Measurements from ENCODE around the gene PRKG2.

DNA sequence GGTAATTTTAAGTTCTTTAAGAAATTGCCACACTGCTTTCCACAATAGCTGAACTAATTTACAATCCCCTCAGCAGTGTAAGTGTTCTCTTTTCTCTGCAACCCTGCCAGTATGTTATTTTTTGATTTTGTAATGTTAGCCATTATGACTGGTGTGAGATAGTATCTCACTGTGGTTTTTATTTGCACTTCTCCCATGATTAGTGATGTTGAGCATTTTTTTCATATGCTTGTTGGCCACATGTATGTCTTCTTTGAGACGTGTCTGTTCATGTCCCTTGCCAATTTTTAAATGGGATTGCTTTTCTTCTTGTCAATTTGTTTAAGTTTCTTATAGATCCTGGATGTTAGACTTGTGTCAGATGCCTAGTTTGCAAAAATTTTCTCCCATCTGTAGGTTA lies 98.5 kb downstream of the PRKG2 start:
- TF ChIP-seq, protein P1, sequence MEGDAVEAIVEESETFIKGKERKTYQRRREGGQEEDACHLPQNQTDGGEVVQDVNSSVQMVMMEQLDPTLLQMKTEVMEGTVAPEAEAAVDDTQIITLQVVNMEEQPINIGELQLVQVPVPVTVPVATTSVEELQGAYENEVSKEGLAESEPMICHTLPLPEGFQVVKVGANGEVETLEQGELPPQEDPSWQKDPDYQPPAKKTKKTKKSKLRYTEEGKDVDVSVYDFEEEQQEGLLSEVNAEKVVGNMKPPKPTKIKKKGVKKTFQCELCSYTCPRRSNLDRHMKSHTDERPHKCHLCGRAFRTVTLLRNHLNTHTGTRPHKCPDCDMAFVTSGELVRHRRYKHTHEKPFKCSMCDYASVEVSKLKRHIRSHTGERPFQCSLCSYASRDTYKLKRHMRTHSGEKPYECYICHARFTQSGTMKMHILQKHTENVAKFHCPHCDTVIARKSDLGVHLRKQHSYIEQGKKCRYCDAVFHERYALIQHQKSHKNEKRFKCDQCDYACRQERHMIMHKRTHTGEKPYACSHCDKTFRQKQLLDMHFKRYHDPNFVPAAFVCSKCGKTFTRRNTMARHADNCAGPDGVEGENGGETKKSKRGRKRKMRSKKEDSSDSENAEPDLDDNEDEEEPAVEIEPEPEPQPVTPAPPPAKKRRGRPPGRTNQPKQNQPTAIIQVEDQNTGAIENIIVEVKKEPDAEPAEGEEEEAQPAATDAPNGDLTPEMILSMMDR (IDR thresholded peaks at IDR 0.05), result no peak
- TF ChIP-seq POLR2A (IDR thresholded peaks at IDR 0.05) (no peak), POLR2AphosphoS5 (IDR thresholded peaks at IDR 0.05) (no peak), EP300 (IDR thresholded peaks at IDR 0.05; ENCODE audit: low read depth) (no peak)

All from transverse colon (tissue), 4 donors.